NCI-H510A treated with DMSO at 0.1 percent for 48 hours (cell line): ENCODE results near the gene WDR55.
A peak's percentile ranks its signal among the peaks of the same experiment; 100 is the strongest.
"Not testable (repeated sequence)": the region's sequence is repeated elsewhere in the genome, so short reads cannot be mapped to it uniquely, and the experiment has no call there.

Source experiments
- DNase-seq: peaks from one replicate; lab custom pipeline; 2025; lab: John Stamatoyannopoulos, UW

Gene WDR55

DNA sequence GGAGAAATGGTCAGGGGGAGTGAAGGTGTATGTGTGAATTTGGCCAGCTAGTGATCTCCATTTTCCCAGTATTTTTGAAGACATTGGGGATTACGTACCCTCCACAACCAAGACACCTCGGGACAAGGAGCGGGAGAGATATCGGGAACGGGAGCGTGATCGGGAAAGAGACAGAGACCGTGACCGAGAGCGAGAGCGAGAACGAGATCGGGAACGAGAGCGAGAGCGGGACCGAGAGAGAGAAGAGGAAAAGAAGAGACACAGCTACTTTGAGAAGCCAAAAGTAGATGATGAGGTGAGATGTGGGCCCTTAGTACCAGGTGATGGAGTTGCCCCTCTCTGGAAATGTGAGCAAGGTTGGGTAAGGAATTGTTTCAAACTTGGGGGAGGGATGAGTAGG, 5.8 kb upstream of the WDR55 start:
- no peak for DNase-seq

DNA sequence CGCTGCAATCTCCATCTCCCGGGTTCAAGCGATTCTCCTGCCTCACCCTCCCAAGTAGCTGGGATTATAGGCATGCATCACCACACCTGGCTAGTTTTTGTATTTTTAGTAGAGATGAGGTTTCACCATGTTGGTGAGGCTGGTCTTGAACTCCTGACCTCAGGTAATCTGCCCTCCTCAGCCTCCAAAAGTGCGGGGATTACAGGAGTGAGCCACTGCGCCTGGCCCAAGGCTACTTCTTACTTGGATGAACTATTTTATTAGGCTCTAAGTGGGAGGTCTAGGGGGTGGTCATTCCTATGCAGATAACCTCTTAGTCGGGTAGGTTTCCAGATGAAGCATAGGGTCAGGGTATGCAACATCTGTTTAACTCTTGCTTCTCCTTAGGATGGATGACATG, 4.3 kb upstream of the WDR55 start:
- not testable (repeated sequence) for DNase-seq

DNA sequence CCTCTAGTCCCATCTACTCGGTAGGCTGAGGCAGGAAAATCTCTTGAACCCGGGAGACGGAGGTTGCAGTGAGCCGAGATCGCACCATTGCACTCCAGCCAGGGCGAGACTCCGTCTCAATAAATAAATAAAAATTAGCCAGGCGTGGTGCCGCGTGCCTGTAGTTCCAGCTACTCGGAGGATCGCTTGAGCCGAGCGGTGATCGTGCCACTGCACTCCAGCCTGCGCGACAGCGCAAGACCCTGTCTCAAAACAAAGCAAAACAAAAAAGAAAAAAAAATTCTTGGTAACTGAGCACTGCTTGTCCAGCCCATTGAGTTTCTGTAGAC, 710 bp upstream of the WDR55 start:
- no peak for DNase-seq

DNA sequence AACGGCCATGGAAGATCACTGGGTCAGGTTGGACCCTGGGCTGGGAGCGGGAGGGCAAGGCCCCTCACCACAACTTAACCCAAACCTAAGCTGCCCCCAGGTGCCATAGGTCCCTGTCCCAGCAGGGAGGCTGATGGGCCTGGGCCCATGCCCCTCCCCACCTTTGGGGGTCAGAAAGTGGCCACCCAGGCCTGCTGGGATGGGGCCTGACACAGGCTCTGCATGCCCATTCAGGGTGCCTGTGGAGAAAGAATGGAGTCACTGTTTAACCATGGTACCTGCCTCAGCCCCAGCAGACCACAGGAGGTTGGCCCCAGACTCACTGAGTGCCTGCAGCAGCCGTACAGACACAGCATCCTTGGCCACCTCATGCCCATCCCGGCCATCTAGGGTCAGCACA, 6.3 kb downstream of the WDR55 start:
- not testable (repeated sequence) for DNase-seq

- DNase-seq = no peak
Measured at GRCh38 chr5:140671472-140672125, 6.9 kb downstream of the WDR55 start.

DNA sequence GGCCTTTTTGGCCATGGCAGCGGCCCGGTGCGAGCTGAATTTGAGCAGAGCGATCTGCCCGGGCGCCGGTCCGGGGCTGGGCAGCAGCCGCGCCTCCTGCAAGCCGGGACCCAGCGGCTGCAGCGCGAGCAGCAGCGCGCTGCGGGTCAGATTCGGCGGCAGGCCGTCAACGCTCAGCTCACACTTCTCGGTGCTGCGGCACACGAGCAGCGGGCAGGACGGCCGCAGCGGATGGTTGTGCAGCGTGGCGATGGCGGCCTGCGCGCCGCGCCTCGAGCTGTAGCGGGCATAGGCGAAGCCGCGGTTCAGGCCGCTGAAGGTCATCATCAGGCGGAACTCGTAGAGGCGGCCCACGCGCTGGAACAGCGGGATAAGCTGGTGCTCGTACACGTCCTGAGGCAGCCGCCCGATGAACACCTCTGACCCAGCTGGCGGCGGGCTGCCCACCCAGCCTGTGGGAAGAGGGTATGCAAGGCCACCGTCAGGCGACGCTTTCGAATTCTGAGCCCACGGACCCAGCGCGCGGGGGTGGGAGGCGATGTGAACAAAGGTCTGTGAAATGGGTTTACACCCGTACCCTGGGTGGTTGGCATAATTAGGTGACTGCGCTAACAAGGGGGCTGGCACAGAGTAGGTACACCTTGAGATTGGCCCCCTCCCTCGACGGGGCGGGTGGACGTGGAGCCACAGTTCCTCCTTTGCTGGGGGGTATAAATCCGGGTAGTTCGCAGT, 7.9 kb downstream of the WDR55 start:
- DNase-seq = peak; percentile 4

DNA sequence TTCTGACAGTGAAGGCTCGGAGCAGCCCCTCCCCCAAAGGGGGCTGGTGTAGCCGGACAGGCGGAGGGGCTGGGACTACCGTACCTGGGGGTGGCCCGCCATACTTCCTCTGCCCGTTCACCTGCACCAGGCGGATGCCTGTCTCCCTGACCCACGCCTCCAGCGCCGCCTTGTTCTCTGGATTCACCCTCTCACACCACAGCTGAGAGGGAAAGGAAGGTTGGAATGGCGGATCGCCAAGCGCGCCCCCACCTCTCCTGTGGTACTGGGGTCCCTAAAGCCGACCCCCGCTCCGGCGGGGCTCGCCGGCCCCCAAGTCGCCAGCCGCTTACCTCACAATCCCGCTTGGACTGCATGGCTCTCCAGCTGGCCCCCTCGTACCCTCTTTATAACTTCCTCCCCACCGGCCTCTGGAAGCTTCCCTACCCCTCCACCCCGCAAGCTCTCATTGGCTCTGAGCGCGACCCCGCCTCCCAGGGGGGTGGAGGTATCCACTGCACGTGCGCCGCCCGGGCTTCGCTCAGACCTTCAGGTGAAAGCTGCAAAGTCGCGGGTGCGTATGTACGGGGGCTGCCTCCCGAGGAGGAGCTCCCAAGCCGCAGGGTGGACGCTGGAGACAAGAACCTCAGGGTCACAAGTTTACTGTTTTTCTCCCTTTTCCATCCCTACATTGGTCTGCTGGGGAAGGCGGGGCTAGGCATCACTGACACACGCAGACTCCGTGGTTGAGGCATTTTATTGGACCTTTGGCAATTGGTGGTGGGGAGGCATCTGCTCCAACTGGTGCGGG, 8.7 kb downstream of the WDR55 start, which contains the start of gene DND1:
TSS of gene DND1 (minus strand) at position 390 of the 790 bp plus-strand sequence. CDS start at position 356, 34 bp downstream.
- DNase-seq = no peak

DNA sequence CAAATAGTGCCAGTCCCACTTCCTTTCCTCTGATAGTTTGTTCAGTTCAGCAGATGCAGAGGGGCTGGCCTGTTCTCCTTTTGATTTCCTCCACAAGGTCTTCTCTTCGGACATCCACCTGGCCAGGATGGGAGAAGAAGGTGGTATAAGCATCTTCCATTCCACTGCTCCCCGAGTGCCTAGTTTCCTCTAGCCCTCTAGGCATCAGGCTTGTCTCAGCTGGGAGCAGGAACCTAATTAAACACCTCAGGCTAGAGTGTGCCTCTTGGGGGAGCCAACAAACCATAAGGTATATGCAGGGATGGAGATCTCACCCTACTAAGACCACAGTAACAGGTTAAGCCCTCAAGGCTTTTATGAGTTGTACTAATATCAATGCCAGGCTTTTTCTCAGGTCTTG, 9.5 kb downstream of the WDR55 start:
- no peak for DNase-seq

DNA sequence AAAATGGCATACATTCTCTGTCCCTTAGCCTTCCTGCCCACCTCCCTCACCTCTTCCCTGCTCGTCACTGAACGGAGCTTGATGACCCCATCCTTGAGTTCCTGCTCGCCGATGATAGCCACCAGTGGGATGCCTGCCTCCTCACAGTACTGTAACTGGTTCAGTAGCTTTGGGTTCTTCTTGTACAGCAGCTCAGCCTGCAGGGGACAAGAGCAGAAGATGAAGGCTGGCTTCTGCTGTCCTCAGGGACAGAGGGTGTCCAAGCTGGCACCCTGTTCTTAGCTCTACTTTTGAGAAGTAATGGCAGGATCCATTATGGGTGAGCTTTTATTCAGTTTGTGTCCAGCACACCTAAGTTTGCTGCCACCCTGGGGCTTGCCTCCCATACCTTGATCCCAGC, 9.9 kb downstream of the WDR55 start:
- DNase-seq = no peak

DNA sequence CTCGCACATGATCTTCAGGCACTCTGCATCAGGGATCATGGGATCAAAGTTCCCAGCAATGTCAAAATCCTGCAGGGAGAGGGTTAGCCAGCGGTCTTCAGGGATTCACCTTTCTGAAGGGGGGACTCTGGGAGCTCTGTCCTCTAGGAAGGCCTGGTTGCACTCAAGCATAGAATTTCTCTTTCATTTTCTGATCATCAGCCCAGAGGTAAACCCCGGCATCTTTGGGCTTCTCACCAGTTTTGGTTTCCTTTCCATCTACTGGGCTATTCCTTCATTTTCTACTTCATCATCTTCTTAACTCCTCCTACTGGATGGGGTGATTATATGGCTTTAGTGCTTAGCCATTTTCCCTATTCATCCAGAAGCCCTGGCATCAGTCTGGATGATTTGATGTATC, 13.2 kb downstream of the WDR55 start:
- no peak for DNase-seq

DNA sequence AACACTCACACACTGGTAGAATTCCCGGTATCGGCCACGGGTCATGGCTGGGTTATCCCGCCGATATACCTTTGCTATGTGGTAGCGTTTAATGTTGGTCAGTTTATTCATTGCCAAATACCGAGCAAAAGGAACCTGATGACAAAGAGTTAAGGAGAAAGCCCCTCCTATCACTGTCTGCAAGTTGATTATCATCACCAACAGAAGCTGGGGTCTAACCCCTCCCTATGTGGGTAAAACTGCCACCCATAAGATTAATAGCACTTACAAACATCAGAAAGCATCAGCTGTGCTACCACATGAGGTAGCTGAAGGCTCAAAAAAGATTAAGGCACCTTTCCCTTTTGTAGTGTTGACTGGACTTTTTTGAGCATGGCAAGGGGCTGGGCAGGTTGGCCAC, 14.3 kb downstream of the WDR55 start:
- no peak for DNase-seq

GRCh38 chr5:140690376-140690932, 25.8 kb downstream of the WDR55 start:
- no peak for DNase-seq

DNA sequence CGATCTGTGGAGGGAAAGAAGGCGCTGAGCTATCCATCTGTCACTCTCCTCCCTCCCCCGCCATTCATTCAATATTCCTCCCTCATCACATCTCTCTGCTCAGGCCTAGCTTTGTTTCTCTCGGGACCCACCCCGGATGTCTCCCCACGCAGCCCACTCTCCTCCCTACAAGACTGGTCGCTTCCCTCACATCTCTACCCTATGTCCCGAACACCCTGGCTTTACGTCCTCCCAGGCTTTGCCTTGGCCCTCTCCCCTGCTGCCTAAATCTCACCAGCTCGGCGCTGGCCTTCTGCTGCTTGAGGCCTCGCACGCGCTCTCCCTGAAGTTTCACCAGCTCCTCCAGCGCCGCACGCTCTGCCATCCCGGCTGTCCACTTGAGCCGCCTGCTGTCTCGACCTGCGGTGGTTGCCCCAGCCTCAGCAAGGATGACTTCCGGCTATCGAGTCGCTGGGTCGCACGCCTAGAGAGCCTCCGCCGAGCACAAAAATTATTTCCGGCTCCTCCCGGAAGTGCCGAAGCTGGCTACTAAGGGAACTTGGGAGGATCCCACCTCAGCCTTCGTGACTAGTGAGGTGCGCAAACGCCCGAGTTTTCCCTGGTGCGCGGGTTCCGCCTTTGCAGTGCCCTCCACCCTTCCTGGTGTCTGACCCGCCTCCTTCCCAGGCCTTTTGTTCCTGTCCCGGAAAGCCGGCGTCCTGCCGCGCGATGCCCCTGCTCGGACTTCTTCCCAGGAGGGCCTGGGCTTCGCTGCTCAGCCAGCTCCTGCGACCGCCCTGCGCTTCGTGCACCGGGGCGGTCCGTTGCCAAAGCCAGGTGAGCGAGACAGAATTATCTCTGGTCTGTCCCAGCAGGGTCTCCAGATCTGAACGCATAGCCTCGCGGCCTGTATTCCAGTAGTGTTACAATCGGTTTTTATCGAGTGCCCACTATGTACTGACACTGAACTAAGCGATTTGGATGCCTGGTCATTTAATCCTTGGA, 26.5 kb downstream of the WDR55 start, which contains the start of the genes HARS1 and HARS2:
TSS of gene HARS1 (minus strand) at position 430 of the 984 bp plus-strand sequence. CDS start at position 364, 66 bp downstream.
TSS of gene HARS2 (plus strand) at position 515 of the 984 bp plus-strand sequence. CDS start at position 709, 194 bp downstream.
- DNase-seq = peak; percentile 70

GRCh38 chr5:140694276-140694675, 29.6 kb downstream of the WDR55 start:
- DNase-seq = no peak

- no peak for DNase-seq
Measured at GRCh38 chr5:140696891-140697492, 32.3 kb downstream of the WDR55 start.

GRCh38 chr5:140700177-140701144, 35.8 kb downstream of the WDR55 start, which contains the start of gene ZMAT2:
TSS of gene ZMAT2 (plus strand) at chr5:140700447. CDS start at chr5:140700461, 14 bp downstream.
- peak; percentile 90 for DNase-seq

DNA sequence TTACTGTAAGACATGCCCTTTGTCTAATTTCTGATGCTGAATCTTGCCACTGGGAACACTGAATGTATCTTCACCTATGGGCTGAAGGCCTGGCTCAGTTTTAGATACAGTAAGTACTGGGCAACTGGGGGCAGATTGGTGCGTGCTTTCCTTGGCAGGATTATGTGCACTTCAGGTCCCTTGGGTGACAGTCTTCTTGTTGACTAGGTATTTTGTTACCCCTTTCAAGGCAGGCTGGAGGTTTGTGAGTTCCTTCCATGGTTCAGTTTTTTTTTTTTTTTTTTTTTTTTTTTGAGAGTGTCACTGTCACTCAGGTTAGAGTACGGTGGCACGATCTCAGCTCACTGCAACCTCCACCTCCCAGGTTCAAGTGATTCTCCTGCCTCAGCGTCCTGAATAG, 43.1 kb downstream of the WDR55 start:
- no peak for DNase-seq

DNA sequence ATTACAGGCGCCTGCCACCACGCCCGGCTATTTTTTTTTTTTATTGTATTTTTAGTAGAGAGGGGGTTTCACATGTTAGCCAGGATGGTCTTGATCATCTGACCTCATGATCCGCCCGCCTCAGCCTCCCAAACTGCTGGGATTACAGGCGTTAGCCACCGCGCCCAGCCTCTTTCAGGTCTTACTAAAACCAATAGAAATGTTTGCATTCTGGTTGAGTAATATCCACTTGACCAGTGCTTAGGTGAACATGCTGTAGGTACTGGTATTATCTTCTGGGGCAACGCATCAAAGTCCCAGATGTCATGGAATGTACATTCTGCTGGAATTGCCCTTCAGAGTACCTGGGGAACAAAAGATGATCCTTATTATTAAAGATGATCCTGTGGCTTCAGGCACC, 44.1 kb downstream of the WDR55 start:
- DNase-seq = peak; percentile 2

GRCh38 chr5:140710899-140711552, 46.3 kb downstream of the WDR55 start:
- DNase-seq = peak; percentile 40
